Measurements from ENCODE around the gene SOBP. TPM values are rescaled to one million over a fixed set of nuclear protein-coding genes. Genes with fewer than 3 reads are reported as not detected.

Gene SOBP
- total RNA-seq, 1 donor from 2014 or later, result 11.0 TPM

DNA sequence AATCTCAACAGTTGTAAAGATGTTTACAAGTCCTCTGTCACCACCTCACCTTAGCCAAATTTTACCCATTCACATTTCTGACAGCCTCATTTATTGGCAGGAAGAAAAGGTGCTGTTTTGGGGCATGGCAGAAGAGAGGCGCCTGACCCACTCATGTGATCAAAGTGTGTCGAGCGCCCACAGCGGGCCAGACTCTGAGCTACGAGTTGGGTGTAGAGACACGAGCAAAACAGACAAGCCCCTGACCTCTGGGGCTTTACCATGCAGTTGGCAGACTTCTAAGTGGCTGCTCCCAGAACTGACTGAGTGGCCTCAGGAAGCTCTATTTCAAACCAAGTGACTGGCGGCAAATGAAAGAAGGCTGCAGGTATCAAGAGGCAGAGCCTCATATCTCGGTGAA lies 167.0 kb downstream of the SOBP start:
- no peak for DNase-seq (ENCODE audit: low spot score)

DNA sequence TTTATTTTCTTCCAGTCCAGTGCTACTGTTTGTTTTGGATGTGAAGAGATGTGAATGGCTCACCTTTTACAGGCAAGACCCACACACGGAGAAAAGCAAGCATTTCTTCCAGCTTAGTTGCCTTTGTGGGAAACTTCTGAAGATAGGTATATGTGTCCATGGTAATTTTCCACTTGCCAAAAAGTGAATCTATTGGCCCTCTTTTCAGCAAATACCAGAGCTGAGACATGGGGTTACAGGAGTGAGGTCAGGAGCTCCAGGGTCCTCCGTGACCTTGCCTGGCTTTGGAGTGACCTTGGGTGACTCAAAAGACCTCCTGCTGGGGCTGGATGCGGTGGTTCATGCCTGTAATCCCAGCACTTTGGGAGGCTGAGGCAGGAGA lies 167.4 kb downstream of the SOBP start:
- DNase-seq (ENCODE audit: low spot score), result no peak

DNA sequence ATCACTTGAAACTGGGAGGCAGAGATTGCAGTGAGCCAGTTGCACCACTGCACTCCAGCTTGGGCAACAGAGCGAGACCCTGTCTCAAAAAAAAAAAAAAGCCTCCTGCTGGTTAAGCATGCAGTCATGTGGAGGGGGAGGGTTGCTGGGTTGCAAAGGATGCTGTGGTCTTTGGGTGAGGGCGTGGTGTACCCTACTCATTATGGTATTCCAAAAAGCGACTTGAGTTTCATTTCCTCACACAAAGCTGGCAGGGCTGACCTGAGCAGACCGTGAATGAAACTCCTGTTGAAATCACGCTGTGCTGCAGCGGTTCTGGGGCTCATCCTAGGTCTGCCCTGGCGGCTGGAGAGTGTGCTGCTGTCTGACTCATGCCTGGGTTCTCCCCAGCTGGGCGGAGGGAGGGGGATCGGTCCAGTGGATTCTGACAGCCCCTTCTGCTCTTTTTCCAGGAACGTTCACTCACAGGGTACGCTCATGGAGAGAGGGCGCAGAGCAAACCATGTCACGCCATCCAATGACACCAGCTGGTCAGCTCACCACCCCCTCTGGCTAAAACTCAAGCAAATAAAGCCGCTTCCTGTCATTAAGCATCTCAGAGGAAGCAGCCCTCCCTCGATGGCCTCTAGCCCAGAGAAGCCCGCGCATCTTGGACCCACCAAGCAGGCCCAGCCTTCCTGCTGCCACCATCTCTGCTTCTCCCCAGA lies 168.0 kb downstream of the SOBP start:
- DNase-seq (ENCODE audit: low spot score), result no peak

DNA sequence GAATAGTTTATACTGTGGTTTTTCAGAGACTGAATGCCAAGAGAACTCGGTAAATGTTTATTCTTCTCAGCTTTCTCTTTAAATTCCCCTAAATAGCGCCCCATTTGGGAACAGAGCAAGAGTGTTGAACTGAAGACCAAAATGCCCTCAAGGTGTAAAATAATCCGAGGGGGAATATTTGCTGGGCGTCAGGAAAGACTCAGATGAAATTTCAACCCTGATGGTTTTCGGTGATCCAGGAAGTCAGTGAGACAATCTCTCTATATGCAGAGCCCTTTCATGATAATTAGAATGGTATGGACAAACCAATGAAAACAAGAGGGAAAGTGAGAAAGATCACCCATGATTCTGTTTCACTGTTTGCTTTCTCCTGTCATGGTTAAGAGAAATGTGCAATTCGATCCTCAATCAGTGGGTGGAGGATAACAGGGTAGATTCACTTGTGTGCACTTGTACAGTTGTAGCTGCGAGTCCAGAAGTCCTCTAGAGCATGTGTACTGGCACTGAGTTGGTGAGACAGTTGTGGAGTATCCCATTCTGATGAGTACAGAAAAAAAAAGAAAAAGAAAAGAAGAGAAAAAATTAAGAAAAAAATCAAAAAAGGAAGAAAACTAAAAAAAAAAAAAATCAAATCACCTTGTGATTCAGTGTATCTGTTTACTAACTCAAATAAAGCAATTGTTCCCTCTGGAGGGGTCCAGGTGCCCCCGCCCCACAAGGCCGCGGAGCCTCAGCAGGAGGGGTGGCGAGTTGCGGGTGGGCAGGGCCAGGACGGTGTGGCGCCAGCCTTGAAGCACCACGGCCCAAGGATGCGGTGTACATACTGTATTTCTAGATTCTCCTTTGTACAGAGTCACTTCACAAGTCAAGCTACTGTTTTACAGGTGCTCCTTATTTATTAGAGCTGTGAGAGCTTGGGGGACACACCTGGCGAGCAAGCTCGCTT lies 169.3 kb downstream of the SOBP start:
- no peak for DNase-seq (ENCODE audit: low spot score)

DNA sequence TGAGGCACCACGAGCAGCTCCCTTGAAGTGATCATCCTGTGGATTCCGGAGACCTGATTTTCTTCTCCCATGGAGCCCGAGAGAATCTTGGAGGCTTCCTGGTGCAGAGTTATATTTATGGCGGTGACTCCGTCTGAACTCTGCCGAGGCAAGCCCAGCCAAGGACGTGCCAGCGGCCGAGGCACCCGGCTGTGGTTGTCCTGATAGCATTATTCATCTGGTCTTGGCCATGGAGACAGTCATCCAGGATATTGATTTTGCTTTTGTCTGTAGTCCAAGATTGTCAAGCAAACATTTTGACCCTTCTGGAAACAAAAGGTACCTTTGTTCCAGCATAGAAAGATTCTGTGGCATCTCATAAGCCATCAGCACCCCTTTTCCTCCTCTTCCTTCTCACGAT lies 170.9 kb downstream of the SOBP start:
- no peak for DNase-seq (ENCODE audit: low spot score)

DNA sequence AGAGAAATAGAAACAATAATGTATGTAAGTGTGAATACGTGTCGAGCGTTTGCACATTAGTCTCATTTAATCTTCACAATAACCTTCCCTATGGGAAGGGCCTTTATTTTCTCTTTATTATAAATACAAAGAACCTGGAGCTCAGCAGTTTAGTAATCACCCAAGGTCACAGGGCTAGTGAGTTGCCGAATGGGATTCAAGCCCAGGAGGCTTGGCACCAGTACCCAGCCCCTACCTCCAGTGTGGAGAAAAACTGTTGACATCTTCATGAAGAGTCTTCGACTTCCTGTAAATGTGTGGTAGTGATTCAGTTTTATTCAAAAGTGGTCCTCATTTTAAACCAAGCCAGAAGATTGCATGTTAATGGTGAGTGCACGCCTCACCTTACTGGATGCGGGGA lies 171.4 kb downstream of the SOBP start:
- DNase-seq (ENCODE audit: low spot score), result no peak

DNA sequence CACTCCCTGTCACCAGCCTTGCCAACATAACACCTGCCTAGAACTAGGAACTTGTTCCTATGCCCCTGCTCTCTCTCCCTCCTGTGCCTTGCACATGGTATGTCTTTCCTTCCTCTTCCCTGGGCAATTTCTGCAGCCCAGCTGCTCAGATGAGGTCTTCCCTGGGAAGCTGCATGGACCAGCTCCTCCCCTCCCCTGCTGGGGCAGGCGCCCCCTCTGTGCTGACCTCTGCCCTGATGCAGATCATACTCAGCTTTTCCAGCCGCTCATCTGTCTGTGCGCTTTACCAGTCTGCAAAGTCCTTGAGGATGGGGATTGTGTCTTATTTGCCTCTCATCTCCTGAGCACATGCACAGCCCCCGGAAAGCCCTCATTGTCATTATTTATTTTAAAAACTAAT lies 172.4 kb downstream of the SOBP start:
- DNase-seq (ENCODE audit: low spot score), result no peak

DNA sequence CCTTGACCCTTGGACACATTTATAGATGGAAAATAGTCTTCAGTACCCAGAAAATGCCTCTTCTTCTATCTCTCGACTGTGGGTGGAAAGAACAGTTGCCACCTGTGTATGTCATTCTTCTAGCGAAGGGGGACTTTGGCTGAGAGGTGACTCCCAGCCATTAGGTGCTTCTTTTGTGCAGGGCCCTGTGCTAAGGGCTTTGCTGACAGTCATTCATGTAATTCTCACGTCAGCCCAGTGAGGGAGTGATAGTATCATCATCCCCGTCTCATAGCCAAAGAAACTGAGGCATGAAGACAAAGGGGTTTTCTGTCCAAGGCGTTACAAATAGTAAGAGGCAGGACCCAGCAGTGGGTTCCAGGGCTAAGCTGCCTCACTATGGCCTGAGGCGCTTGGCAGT lies 173.4 kb downstream of the SOBP start:
- DNase-seq (ENCODE audit: low spot score), result no peak

DNA sequence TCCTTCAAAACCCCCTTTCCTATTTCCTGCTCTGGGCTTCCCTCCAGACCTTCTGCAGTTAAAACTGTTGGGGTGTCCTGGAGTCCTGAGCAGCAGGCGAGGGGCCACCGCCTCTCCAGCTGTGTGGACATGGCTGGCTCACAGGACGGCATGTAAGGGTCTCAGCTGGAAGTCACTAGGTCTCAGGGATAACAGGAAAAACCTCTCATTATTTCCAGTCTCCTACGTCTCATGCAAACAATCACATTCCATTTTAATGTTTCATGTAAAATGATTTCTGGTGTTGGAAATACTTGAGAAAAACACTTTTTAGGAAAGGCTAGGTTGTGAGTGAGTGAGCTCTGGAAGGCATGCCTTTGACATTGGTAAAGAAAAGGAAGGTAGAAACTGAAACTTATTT lies 175.5 kb downstream of the SOBP start:
- DNase-seq (ENCODE audit: low spot score), result no peak

DNA sequence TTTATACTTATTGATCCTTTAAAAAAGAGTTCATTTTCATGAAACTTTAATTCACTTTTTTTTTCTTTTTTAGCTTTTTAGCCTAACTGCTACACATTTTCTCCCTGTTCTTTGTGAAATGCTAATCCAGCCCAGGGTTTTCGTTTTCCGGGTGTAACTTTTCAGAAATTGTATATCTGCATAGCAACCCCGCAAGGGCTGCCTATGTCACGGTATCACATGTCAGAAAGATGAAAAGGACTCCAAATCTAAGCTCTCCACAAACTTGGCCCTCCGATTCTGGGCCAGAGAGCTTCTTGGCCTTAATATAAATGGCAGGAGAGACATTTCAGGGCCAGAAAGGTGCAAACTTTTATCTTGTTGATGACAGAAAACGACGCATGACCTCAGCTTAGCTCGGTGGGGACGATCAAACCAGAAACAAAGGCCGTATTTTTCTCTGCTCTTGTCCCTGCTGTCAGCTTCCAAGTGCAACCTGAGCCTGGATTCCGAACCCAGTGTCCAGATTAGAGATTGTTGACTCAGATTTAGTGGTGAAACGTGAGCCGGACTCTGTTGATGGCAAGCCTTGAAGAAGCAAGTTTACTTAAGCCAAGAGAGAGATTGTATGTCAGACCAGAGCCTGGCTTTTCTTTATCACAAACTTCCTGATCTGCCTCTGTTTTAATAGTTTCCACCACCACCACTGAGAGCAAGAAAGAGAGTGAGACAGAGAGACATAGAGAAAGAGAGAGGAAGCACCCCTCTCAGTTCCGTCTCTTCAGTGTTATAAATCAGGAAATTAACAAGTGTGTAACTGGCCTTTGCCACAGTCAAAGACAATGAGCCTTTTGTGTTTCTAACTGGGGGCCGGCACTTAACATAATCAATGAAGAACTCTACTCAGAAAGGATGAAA lies 176.4 kb downstream of the SOBP start:
- no peak for DNase-seq (ENCODE audit: low spot score)

DNA sequence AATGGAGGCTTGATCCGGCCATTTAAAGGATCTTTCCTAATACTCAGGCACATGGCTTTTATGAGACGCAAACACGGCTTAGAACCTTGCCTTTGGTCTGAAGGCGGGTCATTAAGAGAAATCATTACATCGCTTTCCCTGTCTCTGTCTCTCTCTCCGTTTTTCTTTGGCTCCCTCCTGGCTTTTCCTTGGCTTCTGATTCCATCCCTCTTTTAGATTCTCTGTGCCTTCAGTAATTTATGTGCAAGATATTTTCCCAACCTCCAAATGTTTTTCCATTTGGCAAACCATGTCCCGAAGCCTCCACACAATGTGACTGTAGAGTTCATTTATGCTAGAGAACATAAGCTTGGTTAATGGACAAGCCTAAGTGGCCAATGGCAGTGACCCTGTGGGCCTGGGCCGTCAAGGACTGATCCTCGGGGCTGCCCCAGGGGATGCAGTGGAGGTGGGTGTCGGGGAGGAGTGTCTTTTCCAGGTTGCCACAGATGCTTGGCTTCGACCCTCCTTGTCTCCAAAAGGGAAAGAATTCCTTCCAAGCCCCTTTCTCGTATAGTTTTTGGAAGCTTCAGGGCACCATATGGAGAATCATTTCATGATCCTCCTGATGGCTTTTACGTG lies 177.2 kb downstream of the SOBP start:
- DNase-seq (ENCODE audit: low spot score), result no peak

DNA sequence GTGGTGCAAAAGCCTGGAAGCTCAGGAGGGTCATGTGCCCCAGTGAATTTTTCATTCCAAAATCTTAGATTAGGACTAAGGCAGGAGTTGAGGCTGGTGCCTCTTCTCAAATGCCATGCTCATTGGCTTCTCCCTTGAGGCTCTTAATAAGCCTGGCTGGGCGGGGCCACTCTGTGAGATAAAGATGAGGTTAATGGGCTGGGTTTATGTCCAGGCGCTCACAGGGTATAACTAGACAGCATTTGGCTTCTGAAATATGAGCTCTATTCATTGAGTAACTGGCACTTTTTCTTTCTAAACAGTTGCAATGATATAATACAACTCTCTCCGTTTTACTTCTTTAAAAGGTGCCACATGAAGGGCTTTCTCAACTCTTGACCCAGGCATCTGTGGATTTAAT lies 177.9 kb downstream of the SOBP start:
- DNase-seq (ENCODE audit: low spot score), result no peak

DNA sequence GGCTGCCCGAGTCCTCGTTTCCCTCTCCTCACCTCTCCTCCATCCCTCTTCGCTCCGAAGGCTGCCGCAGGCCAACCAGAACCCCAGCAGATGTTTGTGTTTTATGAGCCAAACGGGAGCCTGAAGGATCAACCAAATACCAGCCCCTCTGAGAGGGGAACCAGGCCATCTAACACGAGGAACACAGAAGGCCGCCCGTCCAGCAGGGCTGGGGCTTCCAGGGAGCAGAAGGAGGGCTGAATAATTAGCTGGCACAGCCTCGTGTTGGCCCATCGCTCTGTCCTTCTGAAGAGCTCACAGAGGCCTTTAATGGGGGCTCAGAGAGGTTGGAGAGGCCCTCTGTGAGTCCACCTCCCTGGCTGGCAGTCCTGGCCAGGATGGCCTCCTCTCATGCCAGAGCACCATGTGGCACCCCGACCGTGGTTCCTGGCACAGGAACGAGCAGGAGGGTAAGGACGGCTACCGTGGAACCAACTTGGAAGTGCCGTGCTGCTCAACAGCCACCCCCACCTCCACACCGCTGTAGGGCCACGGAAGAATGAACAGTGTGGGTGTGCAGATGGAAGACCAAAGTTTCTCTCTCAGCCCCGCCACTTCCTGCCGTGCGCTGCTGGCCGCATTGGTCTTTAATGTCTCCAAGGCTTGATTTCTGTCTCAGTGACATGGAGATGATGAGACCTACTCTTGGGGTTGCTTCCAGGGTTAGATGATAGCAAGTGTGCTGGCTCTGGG lies 179.0 kb downstream of the SOBP start:
- DNase-seq (ENCODE audit: low spot score), result no peak

DNA sequence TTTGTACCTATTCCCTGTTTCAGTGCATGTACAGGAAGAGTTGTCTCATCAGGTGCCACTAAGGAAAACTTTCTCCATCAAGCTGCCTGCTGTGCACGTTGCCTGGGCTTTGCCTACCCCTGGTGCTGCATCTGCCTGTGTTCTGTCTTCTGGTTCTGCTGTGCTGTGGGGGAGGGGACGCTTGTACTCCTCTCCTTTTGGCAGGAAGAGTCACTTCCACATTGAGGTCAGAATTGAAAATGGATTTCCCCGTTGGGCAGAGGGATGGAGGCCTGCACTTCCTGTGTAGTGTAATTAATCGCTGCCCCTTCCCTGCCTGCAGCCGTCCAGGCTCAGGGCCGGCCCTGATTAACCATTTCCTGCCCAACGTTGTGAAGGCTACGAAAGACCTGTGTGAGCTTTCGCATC lies 180.9 kb downstream of the SOBP start:
- no peak for DNase-seq (ENCODE audit: low spot score)

DNA sequence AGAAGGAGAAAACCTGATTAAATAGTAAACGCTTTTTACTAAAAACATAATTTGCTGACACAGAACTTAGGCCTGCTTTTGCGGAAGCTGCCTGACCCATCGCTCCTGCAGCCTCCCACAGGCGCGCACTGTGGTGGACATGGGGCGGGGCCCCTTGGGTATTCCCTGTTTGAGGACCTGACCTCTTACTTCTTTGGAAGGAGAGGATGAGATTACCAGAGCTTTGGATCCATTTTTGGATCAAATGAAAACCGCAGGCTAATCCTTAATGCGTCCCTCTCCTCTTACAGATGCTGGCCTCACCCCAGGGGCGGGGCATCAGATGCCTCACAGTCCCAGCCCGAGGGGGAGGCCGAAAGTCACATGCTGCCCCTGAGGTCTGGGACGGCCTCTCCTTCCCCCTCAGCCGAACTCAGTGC lies 183.2 kb downstream of the SOBP start:
- DNase-seq (ENCODE audit: low spot score), result no peak

DNA sequence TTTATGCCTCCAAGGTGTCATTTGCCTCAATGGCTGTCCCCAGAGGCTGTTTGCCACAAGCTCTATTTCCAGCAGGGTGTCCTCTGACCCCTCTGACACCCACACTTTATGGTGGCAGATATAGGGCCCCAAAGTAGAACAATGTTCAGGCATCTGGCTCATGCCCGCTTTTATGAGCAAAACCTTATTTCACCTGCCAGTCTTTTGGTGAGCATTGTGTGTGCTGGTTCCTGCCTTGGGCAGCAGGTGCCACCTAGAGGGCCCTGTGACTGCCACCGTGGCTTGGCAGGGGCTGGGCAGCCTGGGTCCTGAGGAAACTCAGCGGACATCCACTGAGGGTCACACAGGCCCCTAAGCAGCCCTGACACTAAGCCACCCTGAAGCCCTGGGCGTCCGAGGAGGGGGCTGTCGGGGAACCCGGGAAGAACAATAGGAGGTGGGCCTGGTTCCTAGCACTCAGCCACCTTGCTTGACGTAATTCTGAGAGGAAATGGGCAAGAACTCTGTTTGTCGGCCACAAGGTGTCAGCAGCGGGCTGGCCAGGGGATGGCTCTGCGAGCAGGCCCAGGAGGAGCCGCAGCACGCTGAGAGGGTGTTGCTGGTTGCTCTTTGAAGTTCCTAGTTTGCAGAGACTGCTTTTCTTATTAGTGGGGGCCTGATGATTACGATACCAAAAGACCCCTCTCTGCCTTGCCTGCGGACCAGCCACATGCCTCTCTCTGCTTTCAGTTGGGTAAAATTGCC lies 185.2 kb downstream of the SOBP start:
- DNase-seq (ENCODE audit: low spot score), result peak; percentile 94

DNA sequence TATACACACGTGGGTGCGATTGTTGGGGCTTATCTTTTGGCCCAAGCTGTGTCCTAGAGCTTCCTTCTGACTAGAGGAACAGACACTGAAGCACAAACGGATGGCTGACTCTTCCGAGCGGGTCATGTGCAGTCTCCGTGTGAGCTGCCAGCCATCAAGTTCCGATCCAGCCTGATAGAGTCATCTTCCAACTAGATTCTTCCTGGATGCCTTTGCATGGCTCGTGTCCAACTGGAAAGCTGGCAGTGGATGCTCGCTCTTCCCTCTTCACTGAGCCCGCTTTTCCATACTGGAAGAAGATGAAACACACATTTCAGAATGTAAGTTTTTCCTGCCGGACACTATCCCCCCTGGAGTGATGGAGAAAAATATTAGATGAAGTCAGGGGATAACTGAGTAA lies 186.1 kb downstream of the SOBP start:
- DNase-seq (ENCODE audit: low spot score), result no peak

DNA sequence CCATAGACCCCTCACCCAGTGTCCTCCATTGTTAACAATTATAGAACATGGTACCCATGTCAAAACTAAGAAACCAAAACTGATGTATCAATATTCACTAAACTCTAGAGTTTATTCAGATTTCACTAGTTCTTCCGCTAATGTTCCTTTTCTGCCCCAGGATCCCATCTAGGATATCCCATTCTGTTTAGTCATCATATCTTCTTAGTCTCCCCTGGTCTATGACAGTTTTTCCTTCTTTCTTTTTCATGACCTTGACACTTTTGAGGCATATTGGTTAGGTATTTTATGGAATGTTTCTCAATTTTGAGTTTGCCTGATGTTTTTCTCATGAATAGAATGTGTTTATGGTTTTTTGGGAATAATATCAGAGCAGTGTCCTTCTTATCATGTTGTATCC lies 187.5 kb downstream of the SOBP start:
- DNase-seq (ENCODE audit: low spot score), result no peak

DNA sequence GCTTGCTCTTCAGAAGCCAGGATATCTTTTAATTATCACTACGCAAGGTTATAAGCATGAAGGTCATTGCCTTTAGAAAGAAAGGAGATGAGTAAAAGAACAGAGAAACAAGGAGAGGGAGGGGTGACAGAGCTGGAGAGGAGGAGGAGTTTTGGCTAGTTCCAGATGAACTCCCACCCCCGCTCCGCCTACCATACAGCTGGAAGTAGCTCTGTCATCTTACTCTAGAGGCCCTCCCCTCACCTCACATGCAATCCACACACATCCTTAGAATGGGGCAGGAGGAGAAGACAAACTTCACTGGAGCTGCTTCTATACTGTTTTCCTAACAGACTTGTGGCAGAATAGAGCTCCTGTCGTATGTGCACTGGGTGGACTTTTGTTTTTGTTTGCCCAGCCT lies 189.5 kb downstream of the SOBP start:
- no peak for DNase-seq (ENCODE audit: low spot score)

DNA sequence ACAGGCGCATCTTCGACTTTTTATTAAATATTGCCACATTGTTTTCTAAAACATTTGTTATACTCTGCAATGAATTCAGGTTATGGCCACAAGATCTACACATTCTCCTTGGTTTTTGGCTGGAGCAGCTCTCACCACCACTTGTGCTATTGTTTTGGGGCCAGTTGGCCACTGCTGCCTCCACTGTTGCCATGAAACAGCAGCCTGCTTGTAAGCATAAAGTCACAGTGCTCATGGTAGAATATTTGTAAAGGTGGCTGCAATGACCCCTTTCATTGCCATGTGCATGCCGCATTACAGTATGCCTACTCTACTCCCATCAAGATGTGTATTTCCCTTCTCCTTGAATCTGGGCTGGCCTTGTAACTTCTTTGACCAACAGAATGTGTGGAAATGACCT lies 192.8 kb downstream of the SOBP start:
- no peak for DNase-seq (ENCODE audit: low spot score)
